GM21423 (cell line): ENCODE measurements around the gene ATIC.
"Not testable (repeated sequence)": the region's sequence is repeated elsewhere in the genome, so short reads cannot be mapped to it uniquely, and the experiment has no call there.

Source experiments
- ATAC-seq: cut with Tn5 transposase; IDR thresholded peaks from one replicate; pipeline ENCODE4 v1.9.1; 2021; ENCODE audit warnings: mild to moderate bottlenecking, moderate library complexity; ENCODE audit not compliant: unreplicated experiment

ATIC gene

GRCh38 chr2:215360059-215360458 lies 48.2 kb downstream of the ATIC start:
- ATAC-seq: not testable (repeated sequence)

- ATAC-seq: no peak
Measured at GRCh38 chr2:215360596-215360995, 48.7 kb downstream of the ATIC start.

GRCh38 chr2:215361211-215361875 lies 49.5 kb downstream of the ATIC start:
- ATAC-seq: no peak

- ATAC-seq: no peak
Measured at GRCh38 chr2:215361876-215362561, 50.2 kb downstream of the ATIC start.

DNA sequence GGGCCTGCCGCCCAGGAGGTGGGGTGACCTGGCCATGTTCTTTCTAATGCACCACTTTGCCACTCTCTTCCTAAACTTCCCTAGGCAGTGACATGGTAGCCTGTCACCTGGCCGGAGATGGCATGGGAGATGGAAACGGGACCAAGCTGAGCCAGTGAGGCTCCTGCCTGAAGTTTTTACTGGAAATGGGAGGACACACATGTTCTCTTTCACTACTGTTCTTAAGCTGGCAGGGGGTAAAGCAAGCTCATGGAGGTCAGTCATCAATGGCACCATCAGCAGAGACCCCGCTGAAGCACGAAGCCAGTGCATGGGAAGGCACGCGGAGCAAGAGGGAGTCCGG lies 50.7 kb downstream of the ATIC start:
- no peak for ATAC-seq

GRCh38 chr2:215363039-215363438 lies 51.2 kb downstream of the ATIC start:
- ATAC-seq: no peak

GRCh38 chr2:215363461-215364156 lies 51.8 kb downstream of the ATIC start:
- ATAC-seq: no peak

DNA sequence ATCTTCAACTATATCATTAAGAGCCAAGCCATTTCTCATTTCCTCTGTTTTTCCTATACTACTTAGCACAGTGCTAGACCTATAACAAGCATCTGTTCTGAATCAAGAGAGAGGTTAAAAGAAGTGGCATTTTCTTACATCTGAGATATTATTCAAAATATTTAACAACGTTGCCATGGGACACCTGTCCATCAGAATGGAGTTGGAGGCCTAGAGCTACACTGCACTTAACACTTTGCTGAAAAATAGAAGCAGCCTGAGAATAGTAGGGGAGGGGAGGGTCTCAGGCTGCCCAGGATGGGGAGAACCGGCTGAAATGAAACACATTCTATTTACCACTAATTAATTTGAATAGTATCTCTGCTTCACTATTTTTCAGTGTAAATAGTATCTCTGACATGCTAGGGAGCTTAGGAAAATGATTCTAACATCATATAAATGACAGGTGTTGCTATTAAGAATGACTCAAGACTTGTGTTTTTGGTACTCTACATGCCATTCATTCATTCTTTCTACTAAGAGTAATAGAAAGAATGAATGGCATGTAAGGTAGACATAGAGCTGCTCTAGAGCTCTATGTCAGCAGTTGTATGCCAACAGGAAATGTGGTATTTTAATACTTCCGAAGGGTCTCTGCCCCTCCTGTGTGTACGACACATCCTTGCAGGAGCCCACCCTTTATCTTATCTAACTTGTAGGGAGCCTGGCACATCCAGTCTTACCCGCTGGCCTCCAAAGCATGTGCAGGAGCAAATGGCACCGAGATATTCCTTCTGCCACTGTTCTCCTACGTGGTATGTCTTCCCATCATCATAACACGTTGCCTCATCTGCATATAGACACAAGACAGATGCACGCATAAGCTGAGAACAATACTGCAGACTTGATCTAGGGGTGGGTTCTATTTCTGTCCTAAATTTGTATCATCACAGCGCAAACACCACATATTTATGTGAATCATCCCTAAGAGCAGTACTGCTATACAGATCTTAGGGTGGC lies 52.6 kb downstream of the ATIC start:
- ATAC-seq: no peak

- peak; percentile 57 for ATAC-seq
Measured at GRCh38 chr2:215365184-215365658, 53.4 kb downstream of the ATIC start.

GRCh38 chr2:215366440-215367032 lies 54.7 kb downstream of the ATIC start:
- no peak for ATAC-seq

- ATAC-seq: no peak
Measured at GRCh38 chr2:215367662-215368492, 56.0 kb downstream of the ATIC start.

DNA sequence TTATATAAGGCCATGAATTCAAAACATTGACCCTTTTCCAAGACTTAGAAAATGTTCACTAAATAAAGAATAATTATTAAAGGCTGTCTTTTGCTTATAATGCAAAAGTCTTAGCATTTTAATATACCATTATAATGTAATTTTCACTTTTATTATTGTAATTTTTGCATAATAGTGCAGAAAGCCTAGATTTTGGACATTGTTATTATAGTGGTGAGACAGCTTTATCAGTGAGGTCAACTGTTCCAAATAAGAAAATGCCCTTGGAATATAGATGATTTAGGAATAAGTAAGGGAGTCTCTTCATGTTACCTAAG lies 56.6 kb downstream of the ATIC start:
- no peak for ATAC-seq

GRCh38 chr2:215369181-215369760 lies 57.4 kb downstream of the ATIC start:
- no peak for ATAC-seq

DNA sequence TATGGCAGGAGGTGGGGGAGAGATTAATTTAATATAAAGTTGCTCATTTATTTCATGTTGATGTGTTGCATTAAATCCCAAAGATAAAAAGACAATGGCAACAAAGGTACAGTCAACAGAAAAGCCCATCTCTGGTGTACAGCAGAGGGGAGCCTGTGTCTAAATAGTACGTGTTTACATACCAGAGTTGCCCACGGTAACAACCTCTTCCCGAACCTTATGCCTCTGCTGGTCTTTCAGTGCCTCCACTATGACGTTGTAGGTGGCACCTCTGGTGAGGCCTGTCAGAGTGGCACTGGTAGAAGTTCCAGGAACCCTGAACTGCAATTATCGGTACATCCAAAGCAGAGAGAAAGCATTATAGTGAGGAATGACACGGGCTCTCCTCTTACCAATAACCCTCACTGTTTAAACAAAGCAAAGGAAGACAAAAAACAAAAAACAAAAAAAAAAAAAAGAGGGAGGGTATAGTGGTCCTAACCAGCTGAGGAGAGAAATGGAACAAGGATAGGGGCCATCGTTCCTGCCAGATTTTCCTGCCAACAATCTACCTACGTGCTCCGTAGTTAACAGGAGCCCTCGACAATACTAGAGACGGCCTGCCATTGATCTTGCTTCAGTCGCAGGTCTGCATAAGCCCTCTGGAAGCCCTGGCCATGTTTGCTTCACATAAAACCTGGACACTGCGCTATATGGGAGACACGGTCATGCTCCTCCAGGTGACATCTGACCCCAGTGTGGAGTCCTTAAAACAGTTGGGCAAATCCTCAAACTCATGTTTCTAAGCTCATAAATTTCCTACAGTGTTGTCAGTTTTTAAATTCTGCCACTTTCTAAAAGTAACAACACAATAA lies 58.5 kb downstream of the ATIC start:
- no peak for ATAC-seq

GRCh38 chr2:215371915-215372897 lies 60.3 kb downstream of the ATIC start:
- ATAC-seq: no peak

DNA sequence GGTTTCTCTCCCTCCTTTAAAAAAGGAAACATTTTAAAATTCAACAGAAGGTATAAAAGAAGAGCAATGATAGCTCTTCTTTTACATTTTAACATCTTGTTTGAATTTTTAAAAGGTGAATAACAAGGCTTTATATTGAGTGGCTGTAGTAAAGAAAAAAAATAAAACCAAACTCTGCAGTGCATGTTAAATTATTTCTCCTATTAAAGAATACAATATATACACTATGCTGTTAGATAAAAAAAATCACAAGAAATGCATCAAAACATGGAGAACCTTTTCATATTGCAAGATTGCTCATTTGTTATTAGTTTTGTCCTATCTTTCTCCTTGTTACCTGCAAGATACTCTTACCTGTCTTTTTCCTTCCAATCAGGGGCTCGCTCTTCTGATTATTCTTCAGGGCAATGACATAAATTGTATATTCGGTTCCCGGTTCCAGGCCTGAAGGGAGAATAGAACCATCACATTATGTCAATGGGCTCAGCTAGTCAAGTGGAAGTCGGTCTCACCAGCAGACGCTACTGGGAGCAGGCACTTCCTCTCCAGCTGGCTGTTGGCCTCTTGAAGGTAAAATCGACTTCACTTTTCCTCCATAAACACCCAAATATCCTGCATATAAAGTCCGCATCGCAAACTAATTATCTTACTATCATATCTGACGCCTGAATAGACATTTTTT lies 61.2 kb downstream of the ATIC start:
- ATAC-seq: no peak

- ATAC-seq: no peak
Measured at GRCh38 chr2:215374002-215374401, 62.1 kb downstream of the ATIC start.
